RWPE2 (cell line): Measurements from ENCODE around the gene MAN1C1.
A peak's percentile ranks its signal among the peaks of the same experiment; 100 is the strongest.
"Not testable (repeated sequence)": the region's sequence is repeated elsewhere in the genome, so short reads cannot be mapped to it uniquely, and the experiment has no call there.

ENCODE experiments used
- ATAC-seq: fragments of 200-7000 bp; cut with Tn5 transposase; 3 replicates; pipeline ENCODE4 v1.9.1; 2021; ENCODE audit warnings: low read depth
- DNase-seq: peaks from one replicate; pipeline ENCODE4 v3.0.0-alpha.2; 2020; ENCODE audit warnings: low spot score
- H3K27ac ChIP-seq: fragments of 450-650 bp; 2 replicates; pipeline ENCODE4 v1.5.1; 2017; ENCODE audit warnings: mild to moderate bottlenecking; ENCODE audit not compliant: poor library complexity, severe bottlenecking
- H3K27me3 ChIP-seq: fragments of 250-450 bp; sonication (Bioruptor Pico); 2 replicates; pipeline ENCODE4 v1.5.1; 2021; ENCODE audit warnings: mild to moderate bottlenecking, moderate library complexity; ENCODE audit not compliant: insufficient read depth, poor library complexity, severe bottlenecking
- H3K36me3 ChIP-seq: fragments of 250-450 bp; sonication (Bioruptor Pico); 2 replicates; pipeline ENCODE4 v1.5.1; 2020; ENCODE audit warnings: low read depth, mild to moderate bottlenecking, moderate library complexity
- H3K4me1 ChIP-seq: fragments of 250-450 bp; sonication (Bioruptor Pico); 2 replicates; pipeline ENCODE4 v1.5.1; 2021; ENCODE audit warnings: mild to moderate bottlenecking, moderate library complexity; ENCODE audit not compliant: insufficient read depth, poor library complexity, severe bottlenecking
- H3K4me3 ChIP-seq: fragments of 250-450 bp; sonication (Bioruptor Pico); 2 replicates; pipeline ENCODE4 v1.5.1; 2021; ENCODE audit warnings: mild to moderate bottlenecking, moderate library complexity; ENCODE audit not compliant: severe bottlenecking
- H3K9me3 ChIP-seq: fragments of 250-450 bp; sonication (Bioruptor Pico); 2 replicates; pipeline ENCODE4 v1.5.1; 2021; ENCODE audit warnings: mild to moderate bottlenecking, moderate library complexity; ENCODE audit not compliant: severe bottlenecking
- CTCF ChIP-seq: fragments of 450-650 bp; IDR thresholded peaks from one replicate; pipeline ENCODE4 v1.5.1; 2017; ENCODE audit warnings: mild to moderate bottlenecking, moderate library complexity; ENCODE audit not compliant: poor library complexity, severe bottlenecking

Gene MAN1C1

GRCh38 chr1:25658791-25659431 is 42.3 kb downstream of the MAN1C1 start:
- Histone ChIP-seq H3K27me3 (no peaks in the 10 kb centered on the region), H3K4me3 (no peak overlapping the region), H3K9me3 (no peaks in the 10 kb centered on the region), H3K4me1 (no peaks in the 10 kb centered on the region), H3K36me3 (no peaks in the 10 kb centered on the region), H3K27ac (no peak overlapping the region)
- DNase-seq (no peak), ATAC-seq (no peak)
- no peak for TF ChIP-seq CTCF

- H3K27me3 ChIP-seq: no peaks in the 10 kb centered on the region
- H3K4me1 ChIP-seq: no peaks in the 10 kb centered on the region
- H3K9me3 ChIP-seq: no peaks in the 10 kb centered on the region
- ATAC-seq (peak; percentile 42; the same call in 2 of the 3 replicates), DNase-seq (no peak)
- no peak overlapping the region for H3K4me3 ChIP-seq
- H3K27ac ChIP-seq: no peak overlapping the region
- H3K36me3 ChIP-seq: no peaks in the 10 kb centered on the region
- TF ChIP-seq CTCF: no peak
Observed at GRCh38 chr1:25661043-25661815, 44.6 kb downstream of the MAN1C1 start.

GRCh38 chr1:25662061-25662460 is 45.5 kb downstream of the MAN1C1 start:
- H3K27ac ChIP-seq: no peak overlapping the region
- H3K4me3 ChIP-seq: no peak overlapping the region
- no peaks in the 10 kb centered on the region for H3K27me3 ChIP-seq

GRCh38 chr1:25662959-25663358 is 46.4 kb downstream of the MAN1C1 start:
- not testable (repeated sequence) for H3K9me3 ChIP-seq, H3K27me3 ChIP-seq, ATAC-seq, H3K4me1 ChIP-seq, H3K36me3 ChIP-seq, H3K4me3 ChIP-seq, DNase-seq, H3K27ac ChIP-seq

More at GRCh38 chr1:25662061-25662460, 45.5 kb downstream of the MAN1C1 start:
- no peak for DNase-seq
- no peaks in the 10 kb centered on the region for H3K36me3 ChIP-seq
- H3K4me1 ChIP-seq: no peaks in the 10 kb centered on the region
- no peaks in the 10 kb centered on the region for H3K9me3 ChIP-seq
- ATAC-seq: no peak
- TF ChIP-seq CTCF: no peak

GRCh38 chr1:25664357-25665199 is 48.0 kb downstream of the MAN1C1 start:
- no peaks in the 10 kb centered on the region for H3K27me3 ChIP-seq
- H3K4me1 ChIP-seq: no peaks in the 10 kb centered on the region
- TF ChIP-seq CTCF: no peak
- no peaks in the 10 kb centered on the region for H3K36me3 ChIP-seq
- ATAC-seq: no peak
- no peaks in the 10 kb centered on the region for H3K9me3 ChIP-seq
- DNase-seq: no peak
- H3K4me3 ChIP-seq: no peak overlapping the region
- no peak overlapping the region for H3K27ac ChIP-seq
